ENCODE measurements around the gene SRGAP3. TPM values are rescaled to one million over a fixed set of nuclear protein-coding genes. Genes with fewer than 3 reads are reported as not detected.

Gene SRGAP3
- total RNA-seq, 4 donors from 2014 or later: 6.7 to 24.8 (median 19.7) TPM

GRCh38 chr3:8987226-8987625 is 262.2 kb downstream of the SRGAP3 start:
- Histone ChIP-seq H3K36me3 (no peaks in the 10 kb centered on the region), H3K4me3 (no peak overlapping the region), H3K27me3 (no peaks in the 10 kb centered on the region), H3K4me1 (peaks cover 0 to 7% (median 0%) of the 10 kb centered on the region in 4 donors), H3K9me3 (no peaks in the 10 kb centered on the region), H3K27ac (no peak overlapping the region)
- no peak for DNase-seq
- TF ChIP-seq CTCF (IDR thresholded peaks at IDR 0.05): no peak

- no peaks in the 10 kb centered on the region for H3K27me3 ChIP-seq
Measured at GRCh38 chr3:8986741-8987140, 262.7 kb downstream of the SRGAP3 start.

GRCh38 chr3:8985876-8986275 is 263.6 kb downstream of the SRGAP3 start:
- no peaks in the 10 kb centered on the region for H3K36me3 ChIP-seq
- H3K4me3 ChIP-seq: no peak overlapping the region
- no peak for DNase-seq
- H3K27me3 ChIP-seq: no peaks in the 10 kb centered on the region
- peaks cover 0 to 7% (median 0%) of the 10 kb centered on the region in 4 donors for H3K4me1 ChIP-seq
- H3K9me3 ChIP-seq: no peaks in the 10 kb centered on the region
- no peak for TF ChIP-seq POLR2A (IDR thresholded peaks at IDR 0.05)
- no peak overlapping the region for H3K27ac ChIP-seq

More at GRCh38 chr3:8986741-8987140, 262.7 kb downstream of the SRGAP3 start:
- Histone ChIP-seq H3K36me3 (no peaks in the 10 kb centered on the region), H3K4me3 (no peak overlapping the region), H3K9me3 (no peaks in the 10 kb centered on the region), H3K27ac (no peak overlapping the region), H3K4me1 (peaks cover 0 to 7% (median 0%) of the 10 kb centered on the region in 4 donors)
- TF ChIP-seq POLR2A (IDR thresholded peaks at IDR 0.05) (no peak), CTCF (IDR thresholded peaks at IDR 0.05) (no peak)
- no peak for DNase-seq

GRCh38 chr3:8985411-8985831 is 264.0 kb downstream of the SRGAP3 start:
- H3K4me1 ChIP-seq: peaks cover 0 to 7% (median 0%) of the 10 kb centered on the region in 4 donors
- TF ChIP-seq CTCF (IDR thresholded peaks at IDR 0.05) (no peak), POLR2A (IDR thresholded peaks at IDR 0.05) (no peak)
- H3K9me3 ChIP-seq: no peaks in the 10 kb centered on the region
- no peaks in the 10 kb centered on the region for H3K36me3 ChIP-seq
- H3K27me3 ChIP-seq: no peaks in the 10 kb centered on the region
- DNase-seq: no peak
- H3K4me3 ChIP-seq: no peak overlapping the region
- H3K27ac ChIP-seq: no peak overlapping the region

GRCh38 chr3:8984526-8984925 is 264.9 kb downstream of the SRGAP3 start:
- no peak for TF ChIP-seq CTCF (IDR thresholded peaks at IDR 0.05)
- TF ChIP-seq POLR2A (IDR thresholded peaks at IDR 0.05): no peak

GRCh38 chr3:8984081-8984480 is 265.4 kb downstream of the SRGAP3 start:
- no peak for TF ChIP-seq CTCF (IDR thresholded peaks at IDR 0.05)
- TF ChIP-seq POLR2A (IDR thresholded peaks at IDR 0.05): no peak
- Histone ChIP-seq H3K27ac (no peak overlapping the region), H3K9me3 (peaks cover 0 to 3% (median 0%) of the 10 kb centered on the region in 4 donors)

More at GRCh38 chr3:8984526-8984925, 264.9 kb downstream of the SRGAP3 start:
- peaks cover 0 to 7% (median 0%) of the 10 kb centered on the region in 4 donors for H3K4me1 ChIP-seq
- no peaks in the 10 kb centered on the region for H3K9me3 ChIP-seq
- H3K27me3 ChIP-seq: no peaks in the 10 kb centered on the region
- H3K27ac ChIP-seq: no peak overlapping the region
- no peak overlapping the region for H3K4me3 ChIP-seq
- no peak for DNase-seq
- H3K36me3 ChIP-seq: no peaks in the 10 kb centered on the region

More at GRCh38 chr3:8984081-8984480, 265.4 kb downstream of the SRGAP3 start:
- Histone ChIP-seq H3K36me3 (no peaks in the 10 kb centered on the region), H3K4me1 (peaks cover 0 to 7% (median 0%) of the 10 kb centered on the region in 4 donors), H3K27me3 (no peaks in the 10 kb centered on the region), H3K4me3 (no peak overlapping the region)
- DNase-seq: no peak
